ENCODE results near the gene AKNA. TPM values are rescaled to one million over a fixed set of nuclear protein-coding genes. Genes with fewer than 3 reads are reported as not detected.

AKNA gene
- total and polyA plus RNA-seq, 2 donors (not counting 1 experiment from before 2014, with no cell fraction given) = 178 to 407 TPM

GRCh38 chr9:114285166-114285867 is 102.5 kb downstream of the AKNA start:
- H3K27ac ChIP-seq (ENCODE audit: low read length in 2 of 2) = no peak overlapping the region
- H2AFZ ChIP-seq (ENCODE audit: insufficient read depth, low read depth, low read length, poor library complexity, severe bottlenecking) = no peak overlapping the region
- no peaks in the 10 kb centered on the region for H4K20me1 ChIP-seq (ENCODE audit: control insufficient read depth, insufficient read depth, low read length, poor library complexity, severe bottlenecking)
- H3K79me2 ChIP-seq (ENCODE audit: control insufficient read depth, insufficient read depth, low read length) = no peaks in the 10 kb centered on the region
- H3K27ac Mint-ChIP-seq = no peak overlapping the region
- POLR2A ChIA-PET = no interaction called here
- H3K9me3 ChIP-seq (ENCODE audit: control extremely low read depth in 1 of 3, control insufficient read depth in 2 of 3, insufficient read depth in 1 of 3, low read length in 2 of 3) = no peaks in the 10 kb centered on the region
- no peaks in the 10 kb centered on the region for H3K36me3 ChIP-seq (replicated peaks in 1 of 2; ENCODE audit: control extremely low read depth in 1 of 2, control insufficient read depth in 1 of 2, extremely low read depth in 1 of 2, insufficient read depth in 2 of 2, low read length in 1 of 2)
- H3K4me3 ChIP-seq (ENCODE audit: control extremely low read depth in 1 of 5, extremely low read depth in 1 of 5, insufficient read depth in 1 of 5, low read depth in 2 of 5, low read length in 4 of 5) = no peak overlapping the region
- no peak overlapping the region for H3K9ac ChIP-seq (ENCODE audit: low read length)
- no peaks in the 10 kb centered on the region for H3K27me3 ChIP-seq (replicated peaks in 1 of 4; ENCODE audit: control extremely low read depth in 1 of 4, control insufficient read depth in 3 of 4, insufficient read depth in 4 of 4, low read length in 3 of 4)
- H3K27me3 Mint-ChIP-seq = peaks cover 6% of the 10 kb centered on the region
- no peaks in the 10 kb centered on the region for H3K4me1 Mint-ChIP-seq
- H3K4me1 ChIP-seq (ENCODE audit: control insufficient read depth in 2 of 2, insufficient read depth in 2 of 2, low read length in 2 of 2) = no peaks in the 10 kb centered on the region
- TF ChIP-seq EZH2 (IDR thresholded peaks at IDR 0.05; ENCODE audit: borderline replicate concordance, insufficient read depth, low read depth, low read length, poor library complexity, severe bottlenecking) = no peak
- TF ChIP-seq, protein P1, sequence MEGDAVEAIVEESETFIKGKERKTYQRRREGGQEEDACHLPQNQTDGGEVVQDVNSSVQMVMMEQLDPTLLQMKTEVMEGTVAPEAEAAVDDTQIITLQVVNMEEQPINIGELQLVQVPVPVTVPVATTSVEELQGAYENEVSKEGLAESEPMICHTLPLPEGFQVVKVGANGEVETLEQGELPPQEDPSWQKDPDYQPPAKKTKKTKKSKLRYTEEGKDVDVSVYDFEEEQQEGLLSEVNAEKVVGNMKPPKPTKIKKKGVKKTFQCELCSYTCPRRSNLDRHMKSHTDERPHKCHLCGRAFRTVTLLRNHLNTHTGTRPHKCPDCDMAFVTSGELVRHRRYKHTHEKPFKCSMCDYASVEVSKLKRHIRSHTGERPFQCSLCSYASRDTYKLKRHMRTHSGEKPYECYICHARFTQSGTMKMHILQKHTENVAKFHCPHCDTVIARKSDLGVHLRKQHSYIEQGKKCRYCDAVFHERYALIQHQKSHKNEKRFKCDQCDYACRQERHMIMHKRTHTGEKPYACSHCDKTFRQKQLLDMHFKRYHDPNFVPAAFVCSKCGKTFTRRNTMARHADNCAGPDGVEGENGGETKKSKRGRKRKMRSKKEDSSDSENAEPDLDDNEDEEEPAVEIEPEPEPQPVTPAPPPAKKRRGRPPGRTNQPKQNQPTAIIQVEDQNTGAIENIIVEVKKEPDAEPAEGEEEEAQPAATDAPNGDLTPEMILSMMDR (IDR thresholded peaks at IDR 0.05) = no peak
- no peaks in the 10 kb centered on the region for H3K9me3 Mint-ChIP-seq (ENCODE audit: insufficient read depth)
- DNase-seq = no peak
- intact Hi-C loops (cut with micrococcal nuclease) = no loop called here
- CTCF ChIA-PET = no interaction called here
- no peak overlapping the region for H3K4me3 Mint-ChIP-seq
- ATAC-seq (ENCODE audit: low read depth) = no peak
- no peak overlapping the region for H3K4me2 ChIP-seq (replicated peaks; ENCODE audit: low read depth, low read length, poor library complexity, severe bottlenecking)
- WGBS (ENCODE audit: insufficient coverage) = 56% methylated on average over 20 of the region's 20 CpGs

DNA sequence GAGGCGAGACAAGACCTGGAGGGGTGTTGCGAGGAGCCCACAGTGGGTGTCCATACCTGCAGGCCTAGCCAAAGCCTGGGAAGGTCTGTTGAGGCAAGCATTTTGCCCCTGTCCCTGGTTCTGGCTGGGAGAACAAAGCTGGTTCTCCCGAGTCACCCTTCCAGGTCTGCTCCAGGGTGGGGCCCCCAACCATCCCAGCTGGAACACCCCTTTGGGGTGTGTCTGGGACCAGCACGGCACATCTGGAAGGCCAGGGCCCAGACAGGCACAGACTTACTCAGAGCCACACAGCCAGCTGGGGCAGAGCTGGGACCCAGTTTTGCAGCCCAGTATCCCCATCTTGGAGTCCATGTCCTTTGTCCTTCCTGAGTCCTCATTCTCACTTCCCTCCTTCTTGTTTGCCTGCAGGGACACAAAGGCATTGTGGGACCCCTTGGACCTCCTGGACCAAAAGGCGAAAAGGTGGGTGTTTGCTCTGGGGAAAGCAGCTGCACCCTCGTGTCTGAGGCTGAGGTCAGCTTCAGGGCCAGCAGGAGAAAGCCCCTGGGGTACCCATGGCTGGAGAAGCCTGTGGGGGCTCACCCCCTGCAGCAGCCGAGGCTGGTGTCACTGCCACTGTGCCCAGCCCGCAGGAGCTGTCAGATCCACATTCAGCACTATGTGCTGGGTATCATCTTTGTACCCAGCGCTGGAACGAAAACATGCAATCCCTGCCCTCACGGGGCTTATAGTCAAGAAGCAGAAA is 103.3 kb downstream of the AKNA start:
- DNase-seq (no peak), ATAC-seq (ENCODE audit: low read depth) (no peak)
- no peaks in the 10 kb centered on the region for H3K9me3 ChIP-seq (ENCODE audit: control extremely low read depth in 1 of 3, control insufficient read depth in 2 of 3, insufficient read depth in 1 of 3, low read length in 2 of 3)
- H4K20me1 ChIP-seq (ENCODE audit: control insufficient read depth, insufficient read depth, low read length, poor library complexity, severe bottlenecking) = no peaks in the 10 kb centered on the region
- H3K79me2 ChIP-seq (ENCODE audit: control insufficient read depth, insufficient read depth, low read length) = no peaks in the 10 kb centered on the region
- no peak overlapping the region for H3K4me3 Mint-ChIP-seq
- WGBS (ENCODE audit: insufficient coverage) = 85% methylated on average over 11 of the region's 11 CpGs
- H3K4me1 Mint-ChIP-seq = no peaks in the 10 kb centered on the region
- H3K9me3 Mint-ChIP-seq (ENCODE audit: insufficient read depth) = no peaks in the 10 kb centered on the region
- intact Hi-C loops (cut with micrococcal nuclease) = no loop called here
- no peaks in the 10 kb centered on the region for H3K27me3 ChIP-seq (replicated peaks in 1 of 4; ENCODE audit: control extremely low read depth in 1 of 4, control insufficient read depth in 3 of 4, insufficient read depth in 4 of 4, low read length in 3 of 4)
- ChIA-PET CTCF (no interaction called here), POLR2A (interaction anchor here (0.6 kb wide), 1 partner anchor 480 kb away, joined by 3 read pairs; no protein-coding TSS in a partner anchor)
- H3K4me1 ChIP-seq (ENCODE audit: control insufficient read depth in 2 of 2, insufficient read depth in 2 of 2, low read length in 2 of 2) = no peaks in the 10 kb centered on the region
- no peak overlapping the region for H3K9ac ChIP-seq (ENCODE audit: low read length)
- H3K27ac ChIP-seq (ENCODE audit: low read length in 2 of 2) = no peak overlapping the region
- H3K4me3 ChIP-seq (ENCODE audit: control extremely low read depth in 1 of 5, extremely low read depth in 1 of 5, insufficient read depth in 1 of 5, low read depth in 2 of 5, low read length in 4 of 5) = no peak overlapping the region
- no peak overlapping the region for H3K27ac Mint-ChIP-seq
- no peak overlapping the region for H2AFZ ChIP-seq (ENCODE audit: insufficient read depth, low read depth, low read length, poor library complexity, severe bottlenecking)
- H3K4me2 ChIP-seq (replicated peaks; ENCODE audit: low read depth, low read length, poor library complexity, severe bottlenecking) = no peak overlapping the region
- H3K27me3 Mint-ChIP-seq = peaks cover 6% of the 10 kb centered on the region
- TF ChIP-seq, protein P1 (IDR thresholded peaks at IDR 0.05) = no peak
- TF ChIP-seq EZH2 (IDR thresholded peaks at IDR 0.05; ENCODE audit: borderline replicate concordance, insufficient read depth, low read depth, low read length, poor library complexity, severe bottlenecking) = no peak
- H3K36me3 ChIP-seq (replicated peaks in 1 of 2; ENCODE audit: control extremely low read depth in 1 of 2, control insufficient read depth in 1 of 2, extremely low read depth in 1 of 2, insufficient read depth in 2 of 2, low read length in 1 of 2) = no peaks in the 10 kb centered on the region
